ENCODE results near the gene ING3. TPM values are rescaled to one million over a fixed set of nuclear protein-coding genes. Genes with fewer than 3 reads are reported as not detected.

Gene ING3
- total RNA-seq, 2 donors from 2014 or later, result 12.6 to 14.9 TPM

DNA sequence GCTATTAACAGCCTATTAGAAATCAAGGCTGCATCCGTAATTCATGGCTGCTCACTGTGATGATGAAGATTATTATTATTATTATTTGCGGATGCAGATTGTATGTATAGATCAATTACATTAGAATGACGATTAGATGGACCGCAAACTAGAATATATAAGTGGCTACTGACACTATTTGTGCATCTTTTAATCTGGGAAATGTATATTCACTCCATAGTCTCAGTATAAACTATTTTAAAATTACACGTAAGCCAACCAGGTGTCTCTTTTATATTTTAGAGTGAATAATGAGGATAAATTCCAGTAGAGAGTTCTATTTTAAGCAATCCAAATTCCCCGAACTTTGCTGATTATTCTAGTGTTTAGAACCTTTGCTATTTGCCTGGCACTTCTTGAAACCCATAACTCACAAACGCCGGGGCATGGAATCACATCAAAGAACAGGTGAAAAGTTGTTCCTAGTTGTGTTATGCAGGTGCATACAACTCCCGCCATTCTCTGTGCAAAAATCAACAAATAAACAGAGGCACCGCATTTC is 509 bp upstream of the ING3 start:
- Histone ChIP-seq H3K4me1 (ENCODE audit: control insufficient read depth, insufficient read depth, low read length) (no peaks in the 10 kb centered on the region), H3K27ac (ENCODE audit: low read depth, low read length) (no peak overlapping the region), H3K27me3 (ENCODE audit: control insufficient read depth, insufficient read depth, low read length, poor library complexity, severe bottlenecking) (no peaks in the 10 kb centered on the region), H3K9ac (ENCODE audit: extremely low read depth, low read length, poor library complexity, severe bottlenecking) (peak overlapping the region; percentile 99), H3K9me3 (ENCODE audit: control insufficient read depth, low read length) (no peaks in the 10 kb centered on the region), H3K4me3 (ENCODE audit: low read length) (peak overlapping the region; percentile 91), H3K36me3 (ENCODE audit: control insufficient read depth, insufficient read depth, low read length) (peaks cover 25% of the 10 kb centered on the region)
- H3K27me3 Mint-ChIP-seq (ENCODE audit: insufficient read depth), result no peaks in the 10 kb centered on the region
- peak overlapping the region; percentile 78 for H3K4me3 Mint-ChIP-seq
- no peaks in the 10 kb centered on the region for H3K9me3 Mint-ChIP-seq
- WGBS, 2 experiments (ENCODE audit: insufficient coverage in 1 of 2, insufficient read length in 1 of 2), result 14 to 20% methylated on average over 1 to 9 of the region's 10 CpGs
- H3K27ac Mint-ChIP-seq, result peak overlapping the region; percentile 99
- peaks cover 19% of the 10 kb centered on the region for H3K36me3 Mint-ChIP-seq (ENCODE audit: low read depth)
- no peak for DNase-seq
- peaks cover 16% of the 10 kb centered on the region for H3K4me1 Mint-ChIP-seq
- TF ChIP-seq, protein P1, sequence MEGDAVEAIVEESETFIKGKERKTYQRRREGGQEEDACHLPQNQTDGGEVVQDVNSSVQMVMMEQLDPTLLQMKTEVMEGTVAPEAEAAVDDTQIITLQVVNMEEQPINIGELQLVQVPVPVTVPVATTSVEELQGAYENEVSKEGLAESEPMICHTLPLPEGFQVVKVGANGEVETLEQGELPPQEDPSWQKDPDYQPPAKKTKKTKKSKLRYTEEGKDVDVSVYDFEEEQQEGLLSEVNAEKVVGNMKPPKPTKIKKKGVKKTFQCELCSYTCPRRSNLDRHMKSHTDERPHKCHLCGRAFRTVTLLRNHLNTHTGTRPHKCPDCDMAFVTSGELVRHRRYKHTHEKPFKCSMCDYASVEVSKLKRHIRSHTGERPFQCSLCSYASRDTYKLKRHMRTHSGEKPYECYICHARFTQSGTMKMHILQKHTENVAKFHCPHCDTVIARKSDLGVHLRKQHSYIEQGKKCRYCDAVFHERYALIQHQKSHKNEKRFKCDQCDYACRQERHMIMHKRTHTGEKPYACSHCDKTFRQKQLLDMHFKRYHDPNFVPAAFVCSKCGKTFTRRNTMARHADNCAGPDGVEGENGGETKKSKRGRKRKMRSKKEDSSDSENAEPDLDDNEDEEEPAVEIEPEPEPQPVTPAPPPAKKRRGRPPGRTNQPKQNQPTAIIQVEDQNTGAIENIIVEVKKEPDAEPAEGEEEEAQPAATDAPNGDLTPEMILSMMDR (conservative IDR thresholded peaks at IDR 0.05), result no peak

DNA sequence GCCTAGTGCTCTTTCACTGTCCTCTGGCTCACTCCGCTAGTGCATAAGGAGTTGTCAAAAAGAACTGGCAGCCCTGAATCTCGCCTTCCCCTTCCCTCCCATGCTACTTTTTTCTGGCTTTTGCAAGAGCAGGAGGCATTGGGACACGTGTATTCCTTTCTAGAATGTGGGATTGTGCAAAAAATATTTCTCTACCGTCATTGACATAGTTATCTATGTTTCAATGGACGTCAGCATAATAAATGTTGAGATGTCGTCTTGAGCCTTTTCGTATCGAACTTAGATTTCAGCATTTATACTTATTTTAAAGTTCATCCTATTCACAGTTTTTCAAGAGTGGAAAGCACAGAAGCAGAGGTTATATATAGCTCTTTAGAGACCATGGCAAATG is 727 bp downstream of the ING3 start:
- peak overlapping the region; percentile 91 for H3K4me3 ChIP-seq (ENCODE audit: low read length)
- no peak for DNase-seq
- WGBS, 2 experiments (ENCODE audit: insufficient coverage in 1 of 2, insufficient read length in 1 of 2), result 24 to 45% methylated on average over 3 to 8 of the region's 8 CpGs
- H3K9ac ChIP-seq (ENCODE audit: extremely low read depth, low read length, poor library complexity, severe bottlenecking), result peak overlapping the region; percentile 99
- H3K27me3 Mint-ChIP-seq (ENCODE audit: insufficient read depth), result no peaks in the 10 kb centered on the region
- H3K27ac Mint-ChIP-seq, result peak overlapping the region; percentile 99
- H3K27me3 ChIP-seq (ENCODE audit: control insufficient read depth, insufficient read depth, low read length, poor library complexity, severe bottlenecking), result no peaks in the 10 kb centered on the region
- TF ChIP-seq, protein P1 (conservative IDR thresholded peaks at IDR 0.05), result no peak
- no peaks in the 10 kb centered on the region for H3K9me3 ChIP-seq (ENCODE audit: control insufficient read depth, low read length)
- peaks cover 16% of the 10 kb centered on the region for H3K4me1 Mint-ChIP-seq
- no peaks in the 10 kb centered on the region for H3K4me1 ChIP-seq (ENCODE audit: control insufficient read depth, insufficient read depth, low read length)
- H3K4me3 Mint-ChIP-seq, result peak overlapping the region; percentile 78
- H3K36me3 Mint-ChIP-seq (ENCODE audit: low read depth), result peaks cover 30% of the 10 kb centered on the region
- no peak overlapping the region for H3K27ac ChIP-seq (ENCODE audit: low read depth, low read length)
- no peaks in the 10 kb centered on the region for H3K9me3 Mint-ChIP-seq
- H3K36me3 ChIP-seq (ENCODE audit: control insufficient read depth, insufficient read depth, low read length), result peaks cover 37% of the 10 kb centered on the region

DNA sequence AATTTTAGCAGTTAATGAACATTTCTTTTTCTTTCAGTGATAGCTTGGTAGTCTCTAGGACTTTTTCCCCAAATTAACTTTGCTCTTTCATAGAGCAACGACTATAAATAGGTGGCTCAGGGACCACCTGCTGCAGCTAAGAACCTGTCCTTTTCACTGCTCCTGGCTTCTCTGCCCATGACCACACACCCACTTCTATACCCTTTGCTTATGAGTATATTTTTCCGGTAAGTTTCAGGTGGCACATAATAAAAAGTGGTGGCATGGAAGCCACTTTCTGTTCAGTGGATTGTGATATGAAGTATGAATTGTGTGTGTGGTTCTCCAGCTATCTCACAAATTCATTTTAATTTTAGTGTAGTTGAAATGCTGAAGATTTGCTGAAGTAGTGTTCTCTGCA is 1.2 kb downstream of the ING3 start:
- peak overlapping the region; percentile 99 for H3K9ac ChIP-seq (ENCODE audit: extremely low read depth, low read length, poor library complexity, severe bottlenecking)
- H3K27me3 Mint-ChIP-seq (ENCODE audit: insufficient read depth), result no peaks in the 10 kb centered on the region
- peaks cover 42% of the 10 kb centered on the region for H3K36me3 ChIP-seq (ENCODE audit: control insufficient read depth, insufficient read depth, low read length)
- DNase-seq, result no peak
- no peaks in the 10 kb centered on the region for H3K4me1 ChIP-seq (ENCODE audit: control insufficient read depth, insufficient read depth, low read length)
- peaks cover 33% of the 10 kb centered on the region for H3K36me3 Mint-ChIP-seq (ENCODE audit: low read depth)
- H3K27ac Mint-ChIP-seq, result no peak overlapping the region
- no peak overlapping the region for H3K27ac ChIP-seq (ENCODE audit: low read depth, low read length)
- H3K27me3 ChIP-seq (ENCODE audit: control insufficient read depth, insufficient read depth, low read length, poor library complexity, severe bottlenecking), result no peaks in the 10 kb centered on the region
- peak overlapping the region; percentile 91 for H3K4me3 ChIP-seq (ENCODE audit: low read length)
- H3K4me3 Mint-ChIP-seq, result peak overlapping the region; percentile 78
- H3K9me3 ChIP-seq (ENCODE audit: control insufficient read depth, low read length), result no peaks in the 10 kb centered on the region
- H3K9me3 Mint-ChIP-seq, result no peaks in the 10 kb centered on the region
- peaks cover 16% of the 10 kb centered on the region for H3K4me1 Mint-ChIP-seq
- TF ChIP-seq, protein P1 (conservative IDR thresholded peaks at IDR 0.05), result no peak
- WGBS, 2 experiments (ENCODE audit: insufficient coverage in 1 of 2, insufficient read length in 1 of 2), result 93% methylated on average over 2 of the region's 2 CpGs; no CpG with 5 or more reads in 1 of the 2 experiments
